ENCODE data around the gene KISS1R.

GRCh38 chr19:954272-954671 lies 37.1 kb downstream of the KISS1R start:
- TF ChIP-seq CTCF (IDR thresholded peaks at IDR 0.05) (no peak), POLR2A (IDR thresholded peaks at IDR 0.05; ENCODE audit: low read depth) (no peak)

Data from esophagus muscularis mucosa (tissue), 3 donors.